ENCODE results near the gene HOOK2. TPM values are rescaled to one million over a fixed set of nuclear protein-coding genes. Genes with fewer than 3 reads are reported as not detected.

The HOOK2 gene
- total and polyA plus RNA-seq, 9 of the 15 experiments (the other 6 are each of a cell fraction or from before 2014, with no cell fraction given) = 1.3 to 17.2 (median 9.9) TPM

DNA sequence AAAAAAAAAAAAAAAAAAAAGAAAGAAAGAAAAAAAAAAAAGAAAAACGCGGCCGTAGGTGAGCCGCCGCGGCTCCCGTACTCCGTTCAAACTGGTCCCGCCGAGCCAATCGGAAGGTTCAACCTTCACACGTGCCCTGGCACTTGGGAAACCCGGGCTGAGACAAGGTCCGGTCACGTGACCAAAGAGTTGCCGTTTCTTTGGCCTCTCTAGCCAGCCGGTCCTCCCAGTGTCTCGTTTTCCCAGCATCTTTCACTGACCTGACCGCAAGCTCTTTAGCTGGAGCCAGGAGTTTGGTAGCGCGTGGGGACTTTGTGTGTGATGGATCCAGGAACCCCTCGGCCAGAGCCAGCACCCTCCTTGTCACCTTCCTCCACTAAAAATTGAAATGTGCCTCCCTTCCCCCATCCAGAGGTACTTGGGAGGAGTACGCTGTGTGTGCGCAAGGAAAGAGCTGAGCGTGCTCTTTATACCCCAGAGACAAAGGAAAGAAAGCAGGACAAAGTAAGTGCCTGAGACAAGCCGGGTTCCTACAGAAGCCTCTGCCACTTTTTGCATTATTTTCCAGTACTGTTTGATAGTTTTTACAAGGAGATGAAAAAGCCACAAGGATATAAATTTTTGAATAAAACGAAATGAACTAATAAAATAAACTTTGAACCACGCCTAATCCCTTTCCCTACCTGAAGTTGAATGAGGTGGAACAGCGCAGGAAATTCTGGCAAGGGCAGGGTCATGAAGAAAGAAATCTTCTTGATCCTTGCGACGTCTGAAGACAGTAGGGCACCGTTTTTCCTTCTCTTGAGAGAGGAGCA, 52.6 kb downstream of the HOOK2 start (continued):
- 0 out of 2 replicates have a peak, but pooled peaks have one; percentile 19 for TF ChIP-seq DEAF1 (CRISPR knock-in tag; IDR thresholded peaks at IDR 0.05)
- no peak for TF ChIP-seq SMC3 (conservative IDR thresholded peaks at IDR 0.05; ENCODE audit: insufficient read depth, low read depth, low read length)
- TF ChIP-seq, protein P1, sequence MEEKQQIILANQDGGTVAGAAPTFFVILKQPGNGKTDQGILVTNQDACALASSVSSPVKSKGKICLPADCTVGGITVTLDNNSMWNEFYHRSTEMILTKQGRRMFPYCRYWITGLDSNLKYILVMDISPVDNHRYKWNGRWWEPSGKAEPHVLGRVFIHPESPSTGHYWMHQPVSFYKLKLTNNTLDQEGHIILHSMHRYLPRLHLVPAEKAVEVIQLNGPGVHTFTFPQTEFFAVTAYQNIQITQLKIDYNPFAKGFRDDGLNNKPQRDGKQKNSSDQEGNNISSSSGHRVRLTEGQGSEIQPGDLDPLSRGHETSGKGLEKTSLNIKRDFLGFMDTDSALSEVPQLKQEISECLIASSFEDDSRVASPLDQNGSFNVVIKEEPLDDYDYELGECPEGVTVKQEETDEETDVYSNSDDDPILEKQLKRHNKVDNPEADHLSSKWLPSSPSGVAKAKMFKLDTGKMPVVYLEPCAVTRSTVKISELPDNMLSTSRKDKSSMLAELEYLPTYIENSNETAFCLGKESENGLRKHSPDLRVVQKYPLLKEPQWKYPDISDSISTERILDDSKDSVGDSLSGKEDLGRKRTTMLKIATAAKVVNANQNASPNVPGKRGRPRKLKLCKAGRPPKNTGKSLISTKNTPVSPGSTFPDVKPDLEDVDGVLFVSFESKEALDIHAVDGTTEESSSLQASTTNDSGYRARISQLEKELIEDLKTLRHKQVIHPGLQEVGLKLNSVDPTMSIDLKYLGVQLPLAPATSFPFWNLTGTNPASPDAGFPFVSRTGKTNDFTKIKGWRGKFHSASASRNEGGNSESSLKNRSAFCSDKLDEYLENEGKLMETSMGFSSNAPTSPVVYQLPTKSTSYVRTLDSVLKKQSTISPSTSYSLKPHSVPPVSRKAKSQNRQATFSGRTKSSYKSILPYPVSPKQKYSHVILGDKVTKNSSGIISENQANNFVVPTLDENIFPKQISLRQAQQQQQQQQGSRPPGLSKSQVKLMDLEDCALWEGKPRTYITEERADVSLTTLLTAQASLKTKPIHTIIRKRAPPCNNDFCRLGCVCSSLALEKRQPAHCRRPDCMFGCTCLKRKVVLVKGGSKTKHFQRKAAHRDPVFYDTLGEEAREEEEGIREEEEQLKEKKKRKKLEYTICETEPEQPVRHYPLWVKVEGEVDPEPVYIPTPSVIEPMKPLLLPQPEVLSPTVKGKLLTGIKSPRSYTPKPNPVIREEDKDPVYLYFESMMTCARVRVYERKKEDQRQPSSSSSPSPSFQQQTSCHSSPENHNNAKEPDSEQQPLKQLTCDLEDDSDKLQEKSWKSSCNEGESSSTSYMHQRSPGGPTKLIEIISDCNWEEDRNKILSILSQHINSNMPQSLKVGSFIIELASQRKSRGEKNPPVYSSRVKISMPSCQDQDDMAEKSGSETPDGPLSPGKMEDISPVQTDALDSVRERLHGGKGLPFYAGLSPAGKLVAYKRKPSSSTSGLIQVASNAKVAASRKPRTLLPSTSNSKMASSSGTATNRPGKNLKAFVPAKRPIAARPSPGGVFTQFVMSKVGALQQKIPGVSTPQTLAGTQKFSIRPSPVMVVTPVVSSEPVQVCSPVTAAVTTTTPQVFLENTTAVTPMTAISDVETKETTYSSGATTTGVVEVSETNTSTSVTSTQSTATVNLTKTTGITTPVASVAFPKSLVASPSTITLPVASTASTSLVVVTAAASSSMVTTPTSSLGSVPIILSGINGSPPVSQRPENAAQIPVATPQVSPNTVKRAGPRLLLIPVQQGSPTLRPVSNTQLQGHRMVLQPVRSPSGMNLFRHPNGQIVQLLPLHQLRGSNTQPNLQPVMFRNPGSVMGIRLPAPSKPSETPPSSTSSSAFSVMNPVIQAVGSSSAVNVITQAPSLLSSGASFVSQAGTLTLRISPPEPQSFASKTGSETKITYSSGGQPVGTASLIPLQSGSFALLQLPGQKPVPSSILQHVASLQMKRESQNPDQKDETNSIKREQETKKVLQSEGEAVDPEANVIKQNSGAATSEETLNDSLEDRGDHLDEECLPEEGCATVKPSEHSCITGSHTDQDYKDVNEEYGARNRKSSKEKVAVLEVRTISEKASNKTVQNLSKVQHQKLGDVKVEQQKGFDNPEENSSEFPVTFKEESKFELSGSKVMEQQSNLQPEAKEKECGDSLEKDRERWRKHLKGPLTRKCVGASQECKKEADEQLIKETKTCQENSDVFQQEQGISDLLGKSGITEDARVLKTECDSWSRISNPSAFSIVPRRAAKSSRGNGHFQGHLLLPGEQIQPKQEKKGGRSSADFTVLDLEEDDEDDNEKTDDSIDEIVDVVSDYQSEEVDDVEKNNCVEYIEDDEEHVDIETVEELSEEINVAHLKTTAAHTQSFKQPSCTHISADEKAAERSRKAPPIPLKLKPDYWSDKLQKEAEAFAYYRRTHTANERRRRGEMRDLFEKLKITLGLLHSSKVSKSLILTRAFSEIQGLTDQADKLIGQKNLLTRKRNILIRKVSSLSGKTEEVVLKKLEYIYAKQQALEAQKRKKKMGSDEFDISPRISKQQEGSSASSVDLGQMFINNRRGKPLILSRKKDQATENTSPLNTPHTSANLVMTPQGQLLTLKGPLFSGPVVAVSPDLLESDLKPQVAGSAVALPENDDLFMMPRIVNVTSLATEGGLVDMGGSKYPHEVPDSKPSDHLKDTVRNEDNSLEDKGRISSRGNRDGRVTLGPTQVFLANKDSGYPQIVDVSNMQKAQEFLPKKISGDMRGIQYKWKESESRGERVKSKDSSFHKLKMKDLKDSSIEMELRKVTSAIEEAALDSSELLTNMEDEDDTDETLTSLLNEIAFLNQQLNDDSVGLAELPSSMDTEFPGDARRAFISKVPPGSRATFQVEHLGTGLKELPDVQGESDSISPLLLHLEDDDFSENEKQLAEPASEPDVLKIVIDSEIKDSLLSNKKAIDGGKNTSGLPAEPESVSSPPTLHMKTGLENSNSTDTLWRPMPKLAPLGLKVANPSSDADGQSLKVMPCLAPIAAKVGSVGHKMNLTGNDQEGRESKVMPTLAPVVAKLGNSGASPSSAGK (IDR thresholded peaks at IDR 0.05) = peak; percentile 73
- no peak for TF ChIP-seq MCM3 (IDR thresholded peaks at IDR 0.05)
- peak; percentile 81 for TF ChIP-seq FOXM1 (IDR thresholded peaks at IDR 0.05; ENCODE audit: low read depth)
- TF ChIP-seq FOXM1 (CRISPR knock-in tag; IDR thresholded peaks at IDR 0.05; ENCODE audit: low read depth) = no peak
- peak; percentile 64 for TF ChIP-seq HNRNPLL (IDR thresholded peaks at IDR 0.05; ENCODE audit: low read depth, low read length, poor library complexity, severe bottlenecking)
- TF ChIP-seq SNIP1 (IDR thresholded peaks at IDR 0.05; ENCODE audit: low read depth) = peak; percentile 92
- no peak for TF ChIP-seq MCM2 (IDR thresholded peaks at IDR 0.05; ENCODE audit: low read depth)
- TF ChIP-seq DACH1 (IDR thresholded peaks at IDR 0.05; ENCODE audit: partially characterized antibody) = no peak
- TF ChIP-seq ZNF146 (CRISPR knock-in tag; IDR thresholded peaks at IDR 0.05; ENCODE audit: unreplicated experiment) = no peak
- TF ChIP-seq NFXL1 (CRISPR knock-in tag; IDR thresholded peaks at IDR 0.05) = no peak
- TF ChIP-seq KLF1 (tag; IDR thresholded peaks at IDR 0.05) = peak; percentile 30; the same call in 1 of the 2 replicates
- TF ChIP-seq SMARCA5 (IDR thresholded peaks at IDR 0.05) = no peak
- TF ChIP-seq KDM5B (IDR thresholded peaks at IDR 0.05; ENCODE audit: insufficient replicate concordance, low read depth, low read length) = peak; percentile 7
- TF ChIP-seq ESRRA (IDR thresholded peaks at IDR 0.05; ENCODE audit: borderline replicate concordance, low read depth) = peak; percentile 89
